Right cardiac atrium (tissue), 5 donors: ENCODE measurements around the gene SPAG5. TPM values are rescaled to one million over a fixed set of nuclear protein-coding genes. Genes with fewer than 3 reads are reported as not detected.
A peak's percentile ranks its signal among the peaks of the same experiment; 100 is the strongest.

Source experiments
- ATAC-seq, 2 donors: fragments of 200-7000 bp; cut with Tn5 transposase; one replicate each; pipeline versions ENCODE4 v1.8.0 to v1.9.1; 2020; ENCODE audit warnings: moderate library complexity in 2 of 2, mild to moderate bottlenecking in 1 of 2
- DNase-seq, 3 donors: peaks; one replicate each; pipeline ENCODE4 v3.0.0-alpha.2; 2020
- H3K27ac ChIP-seq: one replicate; pipeline ENCODE4 v1.5.1; 2013; ENCODE audit warnings: mild to moderate bottlenecking, low read length, control low read depth, moderate library complexity
- H3K27me3 ChIP-seq: one replicate; pipeline ENCODE4 v1.6.1; 2013; ENCODE audit not compliant: control insufficient read depth, insufficient read depth
- H3K4me1 ChIP-seq: one replicate; pipeline ENCODE4 v1.6.1; 2013; ENCODE audit warnings: low read length; ENCODE audit not compliant: control insufficient read depth, insufficient read depth
- H3K4me3 ChIP-seq: one replicate; pipeline ENCODE4 v1.5.1; 2013; ENCODE audit warnings: low read length, control low read depth
- H3K9me3 ChIP-seq: one replicate; pipeline ENCODE4 v1.6.1; 2013; ENCODE audit warnings: low read length; ENCODE audit not compliant: control insufficient read depth
- WGBS: extraction: QIAGEN DNeasy Blood & Tissue Kit; methylation state at CpG from one replicate; pipeline ENCODE4 v1.1.7; 2013; 5-methylcytosine and 5-hydroxymethylcytosine counted together
- intact Hi-C, 4 donors: fragments of 100-400 bp; cut with DNase I; formaldehyde crosslinking; loops; one replicate each; pipeline versions ENCODE4 v1.11.0 to v1.14.0; 2022 to 2023
- polyA plus RNA-seq: library from polyadenylated mRNA; stranded (reverse); fragments of 200-250 nt; gene quantifications from one replicate; pipeline ENCODE4 v1.2.3, GENCODE V29; 2013
- total RNA-seq, 4 donors: library from RNA; stranded (reverse); fragmentation: NEBNext Ultra II Directional; extraction: Animal tissue kit (Norgen Biotek cat#: 25700); gene quantifications; one replicate each; pipeline ENCODE4 v1.2.1, GENCODE V29; 2021
- donor health status: healthy with polysubstance abuse.
- donor health status: DM: no; HTN: yes; CAD: no.
- donor health status: DM: no; HTN: no; CAD: no.
- donor health status: DM: no; HTN: yes; CAD: no; lungs with severe emphysema.
- donor health status: DM: yes; HTN: yes; CAD: no.

Gene SPAG5
- total and polyA plus RNA-seq, 5 donors, result 0.81 to 2.7 (median 1.4) TPM

DNA sequence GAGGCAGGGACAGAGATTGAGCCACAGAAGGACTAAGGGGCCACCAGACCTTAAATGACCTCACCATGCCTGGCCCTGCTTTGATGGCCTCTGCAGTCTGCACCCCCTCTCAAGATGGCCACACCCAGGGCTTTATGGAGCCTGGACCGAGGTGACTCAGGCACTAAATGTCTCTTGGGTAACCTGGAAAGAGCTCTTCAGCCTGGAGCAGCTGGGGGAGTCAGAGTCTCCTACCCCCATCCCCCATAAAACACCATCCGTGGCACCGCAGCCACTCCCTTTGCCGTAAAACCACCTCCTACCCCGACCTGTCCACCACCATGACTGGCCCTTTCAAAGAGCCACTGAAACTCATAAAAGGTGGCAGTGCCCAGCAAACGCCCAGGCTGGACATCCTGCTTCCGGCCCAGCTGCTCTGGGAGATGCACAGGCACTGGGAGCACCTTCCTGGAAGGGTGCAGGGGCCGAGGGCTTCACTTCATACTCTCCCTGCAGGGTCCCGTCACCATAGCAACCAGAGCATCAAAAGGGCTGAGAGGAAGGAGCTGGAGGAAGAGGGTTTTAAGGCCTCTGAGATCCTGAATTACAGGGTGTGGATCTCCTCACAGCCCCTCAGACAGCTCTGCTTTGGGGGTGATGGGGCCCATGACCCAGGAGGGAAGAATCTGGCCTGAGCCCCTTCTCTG lies 70.4 kb downstream of the SPAG5 start:
- H3K4me1 ChIP-seq, result no peaks in the 10 kb centered on the region
- H3K4me3 ChIP-seq, result no peak overlapping the region
- H3K27me3 ChIP-seq, result no peaks in the 10 kb centered on the region
- intact Hi-C loops, result no loop called here
- WGBS, result 74% methylated on average over 9 of the region's 9 CpGs
- no peak for ATAC-seq
- DNase-seq, result peak in 1 of 3 donors; percentile 27
- H3K27ac ChIP-seq, result no peak overlapping the region
- no peaks in the 10 kb centered on the region for H3K9me3 ChIP-seq

DNA sequence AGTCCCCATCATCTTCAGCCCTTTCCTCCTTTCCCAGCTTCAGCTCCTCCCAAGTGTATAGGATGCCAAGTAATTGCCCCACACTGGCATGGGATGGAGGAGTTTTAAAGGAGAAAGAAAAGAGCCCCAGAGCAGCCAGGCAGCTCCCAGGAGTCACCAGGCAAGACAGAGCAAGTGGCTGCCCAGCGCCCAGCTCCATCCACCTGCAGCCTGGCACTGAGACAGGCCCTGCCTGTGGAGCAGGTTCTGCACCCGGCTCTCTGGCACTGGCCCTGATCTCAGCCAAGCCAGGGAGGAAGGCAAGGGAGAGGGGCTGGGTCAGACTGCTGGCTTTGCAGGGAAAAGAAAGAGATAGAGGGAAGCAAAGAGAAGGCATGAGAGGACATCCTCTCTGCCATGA lies 71.0 kb downstream of the SPAG5 start:
- Histone ChIP-seq H3K27ac (no peak overlapping the region), H3K4me3 (no peak overlapping the region), H3K9me3 (no peaks in the 10 kb centered on the region), H3K27me3 (no peaks in the 10 kb centered on the region), H3K4me1 (no peaks in the 10 kb centered on the region)
- intact Hi-C loops, result no loop called here
- 91% methylated on average over 2 of the region's 2 CpGs for WGBS
- DNase-seq, result peak in 1 of 3 donors; percentile 3
- no peak for ATAC-seq

Other genes starting within 250 kb of the SPAG5 start
- gene POLDIP2, start 241.5 kb downstream of the SPAG5 start, total RNA-seq, result 10 to 100 TPM; 97.1 to 99.8 (median 98.6) TPM
- 95.6 TPM for gene POLDIP2, start 241.5 kb downstream of the SPAG5 start, polyA plus RNA-seq
- not detected for gene SEBOX, start 233.8 kb downstream of the SPAG5 start, total RNA-seq
- not detected for gene SEBOX, start 233.8 kb downstream of the SPAG5 start, polyA plus RNA-seq
- gene VTN, start 228.7 kb downstream of the SPAG5 start, total RNA-seq, result 10 to 100 TPM in 1 of 4 donors, 1 to 10 TPM in 3; 3.8 to 10.5 (median 4.1) TPM
- gene VTN, start 228.7 kb downstream of the SPAG5 start, polyA plus RNA-seq, result 3.8 TPM
- gene SARM1, start 227.3 kb downstream of the SPAG5 start, total RNA-seq, result 1 to 10 TPM; 5.8 to 8.9 (median 7.1) TPM
- gene SARM1, start 227.3 kb downstream of the SPAG5 start, polyA plus RNA-seq, result 4.0 TPM
- 1 to 10 TPM; 5.3 to 9.2 (median 7.6) TPM for gene SLC46A1, start 192.8 kb downstream of the SPAG5 start, total RNA-seq
- 3.0 TPM for gene SLC46A1, start 192.8 kb downstream of the SPAG5 start, polyA plus RNA-seq
- not detected for gene SLC13A2, start 125.4 kb downstream of the SPAG5 start, total RNA-seq
- not detected for gene SLC13A2, start 125.4 kb downstream of the SPAG5 start, polyA plus RNA-seq
- gene FOXN1, start 92.7 kb downstream of the SPAG5 start, total RNA-seq, result not detected
- not detected for gene FOXN1, start 92.7 kb downstream of the SPAG5 start, polyA plus RNA-seq
- gene UNC119, start 46.4 kb downstream of the SPAG5 start, total RNA-seq, result 10 to 100 TPM; 14.0 to 28.8 (median 21.0) TPM
- 22.8 TPM for gene UNC119, start 46.4 kb downstream of the SPAG5 start, polyA plus RNA-seq
- gene PIGS, start 27.5 kb downstream of the SPAG5 start, total RNA-seq, result 10 to 100 TPM; 36.4 to 41.8 (median 40.7) TPM
- 16.6 TPM for gene PIGS, start 27.5 kb downstream of the SPAG5 start, polyA plus RNA-seq
- 100 to 1,000 TPM; 191 to 390 (median 276) TPM for gene ALDOC, start 22.1 kb downstream of the SPAG5 start, total RNA-seq
- gene ALDOC, start 22.1 kb downstream of the SPAG5 start, polyA plus RNA-seq, result 283 TPM
- 1 to 10 TPM; 2.9 to 4.7 (median 4.3) TPM for gene RSKR, start 15.2 kb upstream of the SPAG5 start, total RNA-seq
- gene RSKR, start 15.2 kb upstream of the SPAG5 start, polyA plus RNA-seq, result 2.9 TPM
- gene BLTP2, start 46.1 kb upstream of the SPAG5 start, total RNA-seq, result 10 to 100 TPM; 70.6 to 87.3 (median 81.7) TPM
- gene BLTP2, start 46.1 kb upstream of the SPAG5 start, polyA plus RNA-seq, result 21.0 TPM
- gene SDF2, start 62.9 kb upstream of the SPAG5 start, total RNA-seq, result 10 to 100 TPM; 29.9 to 36.6 (median 30.4) TPM
- 38.8 TPM for gene SDF2, start 62.9 kb upstream of the SPAG5 start, polyA plus RNA-seq
- 10 to 100 TPM; 43.6 to 49.0 (median 46.9) TPM for gene SUPT6H, start 63.2 kb upstream of the SPAG5 start, total RNA-seq
- 32.7 TPM for gene SUPT6H, start 63.2 kb upstream of the SPAG5 start, polyA plus RNA-seq
- 1 to 10 TPM; 1.3 to 3.3 (median 2.5) TPM for gene PROCA1, start 112.9 kb upstream of the SPAG5 start, total RNA-seq
- 2.2 TPM for gene PROCA1, start 112.9 kb upstream of the SPAG5 start, polyA plus RNA-seq
- 10 to 100 TPM; 56.9 to 62.2 (median 59.8) TPM for gene RAB34, start 118.8 kb upstream of the SPAG5 start, total RNA-seq
- 57.6 TPM for gene RAB34, start 118.8 kb upstream of the SPAG5 start, polyA plus RNA-seq
- 1,000 to 10,000 TPM in 1 of 4 donors, 100 to 1,000 TPM in 3; 939 to 1,151 (median 992) TPM for gene RPL23A, start 121.0 kb upstream of the SPAG5 start, total RNA-seq
- gene RPL23A, start 121.0 kb upstream of the SPAG5 start, polyA plus RNA-seq, result 817 TPM
- gene TLCD1, start 127.2 kb upstream of the SPAG5 start, total RNA-seq, result 1 to 10 TPM; 1.7 to 3.8 (median 2.5) TPM
- gene TLCD1, start 127.2 kb upstream of the SPAG5 start, polyA plus RNA-seq, result 1.5 TPM
- gene NEK8, start 129.8 kb upstream of the SPAG5 start, total RNA-seq, result 1 to 10 TPM; 1.0 to 1.6 (median 1.2) TPM
- 0.81 TPM for gene NEK8, start 129.8 kb upstream of the SPAG5 start, polyA plus RNA-seq
- gene TRAF4, start 145.0 kb upstream of the SPAG5 start, total RNA-seq, result 1 to 10 TPM; 2.9 to 8.9 (median 4.8) TPM
- gene TRAF4, start 145.0 kb upstream of the SPAG5 start, polyA plus RNA-seq, result 4.5 TPM
- gene FAM222B, start 243.8 kb upstream of the SPAG5 start, total RNA-seq, result 10 to 100 TPM; 15.3 to 19.6 (median 18.6) TPM
- 11.9 TPM for gene FAM222B, start 243.8 kb upstream of the SPAG5 start, polyA plus RNA-seq